Kidney (tissue), 14 donors: ENCODE results near the gene ITGA3. TPM values are rescaled to one million over a fixed set of nuclear protein-coding genes. Genes with fewer than 3 reads are reported as not detected.
"Not testable (repeated sequence)": the region's sequence is repeated elsewhere in the genome, so short reads cannot be mapped to it uniquely, and the experiment has no call there.

Experiments used
- DNase-seq, 5 donors: peaks; one replicate each; pipeline ENCODE4 v3.0.0-alpha.2; 2013 to 2020
- FAIRE-seq: peaks from 2 replicates; lab custom pipeline; 2012; peaks lifted over from hg19 to GRCh38; lab: Jason Lieb, UNC
- H3K27ac ChIP-seq, 2 donors: one replicate each; pipeline ENCODE4 v1.7.0; 2013; ENCODE audit warnings: low read depth in 2 of 2, low read length in 2 of 2, inconsistent platforms in 1 of 2
- H3K27me3 ChIP-seq: one replicate; pipeline ENCODE4 v1.7.1; 2013; ENCODE audit warnings: low read length, inconsistent platforms; ENCODE audit not compliant: control insufficient read depth, insufficient read depth
- H3K36me3 ChIP-seq, 3 donors: one replicate each; pipeline versions ENCODE4 v1.7.0 to v1.7.1; 2013; ENCODE audit warnings: low read length in 3 of 3, control low read depth in 1 of 3, inconsistent platforms in 1 of 3; ENCODE audit not compliant: insufficient read depth in 3 of 3, control insufficient read depth in 2 of 3
- H3K4me1 ChIP-seq, 3 donors: one replicate each; pipeline versions ENCODE4 v1.7.0 to v1.7.1; 2013; ENCODE audit warnings: low read length in 3 of 3, inconsistent platforms in 1 of 3, low read depth in 1 of 3; ENCODE audit not compliant: control insufficient read depth in 2 of 3, insufficient read depth in 2 of 3
- H3K4me3 ChIP-seq, 3 donors: one replicate each; pipeline versions ENCODE4 v1.7.0 to v1.8.1; 2013; ENCODE audit warnings: low read length in 3 of 3, control low read depth in 1 of 3, inconsistent platforms in 1 of 3
- H3K9ac ChIP-seq, 3 donors: one replicate each; pipeline versions ENCODE4 v1.7.0 to v1.7.1; 2013; ENCODE audit warnings: low read length in 3 of 3, control low read depth in 1 of 3, inconsistent platforms in 1 of 3
- H3K9me3 ChIP-seq, 3 donors: one replicate each; pipeline versions ENCODE4 v1.7.0 to v1.7.1; 2013; ENCODE audit warnings: low read length in 3 of 3, control low read depth in 1 of 3, inconsistent platforms in 1 of 3; ENCODE audit not compliant: control insufficient read depth in 2 of 3, insufficient read depth in 1 of 3
- CTCF ChIP-seq: IDR thresholded peaks from 3 replicates; pipeline ENCODE4 v1.5.1; 2012; ENCODE audit warnings: mild to moderate bottlenecking, moderate library complexity, borderline replicate concordance; ENCODE audit not compliant: insufficient read depth; ENCODE audit errors: extremely low read depth
- intact Hi-C: fragments of 100-400 bp; cut with DNase I; formaldehyde crosslinking; loops from one replicate; pipeline ENCODE4 v1.11.1; 2022
- polyA plus RNA-seq: library from polyadenylated mRNA; stranded (reverse); fragments of 350-450 nt; fragmentation: Illumina TruSeq; extraction: RNeasy Lipid Tissue Mini Kit (QIAGEN cat#74804); gene quantifications from one replicate; pipeline ENCODE4 v1.2.3, GENCODE V29; 2014; ENCODE audit warnings: low read depth, low replicate concordance; ENCODE audit not compliant: insufficient read depth
- total RNA-seq: library from RNA; stranded (reverse); fragmentation: NEBNext Ultra II Directional; extraction: Animal tissue kit (Norgen Biotek cat#: 25700); gene quantifications from one replicate; pipeline ENCODE4 v1.2.1, GENCODE V29; 2021
- donor health status: control.
- donor health status: control.
- donor health status: control.
- donor health status: control.
- donor health status: control.
- donor health status: DM: yes; HTN: yes; CAD: no.
- donor health status: Normal renal cell carcinoma (clear cell type).

ITGA3 gene
- total and polyA plus RNA-seq, 2 donors from 2014 or later: 117 to 367 TPM

GRCh38 chr17:50059759-50060273 is 3.9 kb downstream of the ITGA3 start:
- DNase-seq: peak in 1 of 5 donors; percentile 81
- no peak for FAIRE-seq

GRCh38 chr17:50060951-50061712 is 5.2 kb downstream of the ITGA3 start:
- no peak overlapping the region for H3K4me3 ChIP-seq
- intact Hi-C loops: no loop called here
- FAIRE-seq: no peak
- H3K27ac ChIP-seq: peak overlapping the region; percentile 86 to 91
- H3K36me3 ChIP-seq: no peaks in the 10 kb centered on the region
- peak; percentile 3 for TF ChIP-seq CTCF
- H3K4me1 ChIP-seq: peaks cover 0 to 73% (median 71%) of the 10 kb centered on the region in 3 donors
- peak overlapping the region in 1 of 3 donors; percentile 82 for H3K9ac ChIP-seq
- DNase-seq: peak in 2 of 5 donors; percentile 86 to 96
- H3K9me3 ChIP-seq: no peaks in the 10 kb centered on the region
- H3K27me3 ChIP-seq: no peaks in the 10 kb centered on the region

More at GRCh38 chr17:50059759-50060273, 3.9 kb downstream of the ITGA3 start:
- Histone ChIP-seq H3K4me1 (peaks cover 0 to 70% (median 66%) of the 10 kb centered on the region in 3 donors), H3K9ac (peak overlapping the region in 1 of 3 donors; percentile 82), H3K27ac (peak overlapping the region; percentile 78 to 91), H3K9me3 (no peaks in the 10 kb centered on the region), H3K4me3 (peak overlapping the region in 1 of 3 donors; percentile 81), H3K36me3 (no peaks in the 10 kb centered on the region), H3K27me3 (no peaks in the 10 kb centered on the region)
- intact Hi-C loops: no loop called here
- TF ChIP-seq CTCF: no peak

- H3K9me3 ChIP-seq, FAIRE-seq, DNase-seq, H3K9ac ChIP-seq, intact Hi-C loops, H3K36me3 ChIP-seq, H3K4me3 ChIP-seq, H3K27me3 ChIP-seq: not testable (repeated sequence)
- Histone ChIP-seq H3K27ac (peak overlapping the region; percentile 86 to 91), H3K4me1 (peaks cover 0 to 73% (median 71%) of the 10 kb centered on the region in 3 donors)
These were observed 5.8 kb downstream of the ITGA3 start for GRCh38 chr17:50061713-50062045.
